ENCODE data around the gene RBBP4.
A peak's percentile ranks its signal among the peaks of the same experiment; 100 is the strongest.
"Not testable (repeated sequence)": the region's sequence is repeated elsewhere in the genome, so short reads cannot be mapped to it uniquely, and the experiment has no call there.

The RBBP4 gene

GRCh38 chr1:32626176-32626575 lies 24.8 kb upstream of the RBBP4 start:
- Histone ChIP-seq H3K27ac (ENCODE audit: insufficient read depth in 1 of 2, low read depth in 1 of 2, low read length in 2 of 2, poor library complexity in 1 of 2, severe bottlenecking in 2 of 2) (no peak overlapping the region), H3K4me3 (ENCODE audit: control insufficient read depth in 1 of 7, extremely low read depth in 1 of 7, insufficient read depth in 4 of 7, low read depth in 2 of 7, low read length in 6 of 7) (no peak overlapping the region), H3K9me3 (ENCODE audit: control extremely low read depth in 1 of 5, control insufficient read depth in 4 of 5, insufficient read depth in 2 of 5, low read depth in 1 of 5, low read length in 4 of 5) (no peaks in the 10 kb centered on the region), H3K4me1 (ENCODE audit: control extremely low read depth in 1 of 4, control insufficient read depth in 4 of 4, insufficient read depth in 4 of 4, low read length in 3 of 4) (peaks cover 3 to 20% (median 13%) of the 10 kb centered on the region in 4 experiments), H3K27me3 (replicated peaks in 2 of 5; ENCODE audit: control insufficient read depth in 4 of 5, insufficient read depth in 5 of 5, low read length in 4 of 5) (no peaks in the 10 kb centered on the region), H3K36me3 (ENCODE audit: control insufficient read depth in 4 of 4, insufficient read depth in 4 of 4, low read length in 3 of 4) (peaks cover 0 to 15% (median 3%) of the 10 kb centered on the region in 4 experiments)
- ChIA-PET CTCF (no interaction called here), POLR2A (no interaction called here)
- 100% methylated on average over 1 of the region's 1 CpG for WGBS (ENCODE audit: insufficient coverage)
- DNase-seq = no peak

GRCh38 chr1:32627596-32628162 lies 23.3 kb upstream of the RBBP4 start:
- WGBS (ENCODE audit: insufficient coverage) = 84% methylated on average over 8 of the region's 11 CpGs
- Histone ChIP-seq H3K27me3 (replicated peaks in 2 of 5; ENCODE audit: control insufficient read depth in 4 of 5, insufficient read depth in 5 of 5, low read length in 4 of 5) (no peaks in the 10 kb centered on the region), H3K4me3 (ENCODE audit: control insufficient read depth in 1 of 7, extremely low read depth in 1 of 7, insufficient read depth in 4 of 7, low read depth in 2 of 7, low read length in 6 of 7) (no peak overlapping the region), H3K4me1 (ENCODE audit: control extremely low read depth in 1 of 4, control insufficient read depth in 4 of 4, insufficient read depth in 4 of 4, low read length in 3 of 4) (peaks cover 3 to 18% (median 12%) of the 10 kb centered on the region in 4 experiments), H3K36me3 (ENCODE audit: control insufficient read depth in 4 of 4, insufficient read depth in 4 of 4, low read length in 3 of 4) (peaks cover 2 to 19% (median 5%) of the 10 kb centered on the region in 4 experiments), H3K9me3 (ENCODE audit: control extremely low read depth in 1 of 5, control insufficient read depth in 4 of 5, insufficient read depth in 2 of 5, low read depth in 1 of 5, low read length in 4 of 5) (no peaks in the 10 kb centered on the region), H3K27ac (ENCODE audit: insufficient read depth in 1 of 2, low read depth in 1 of 2, low read length in 2 of 2, poor library complexity in 1 of 2, severe bottlenecking in 2 of 2) (peak overlapping the region in 1 of 2 experiments; percentile 19)
- peak in 2 of 3 donors; percentile 34 to 49 for DNase-seq
- ChIA-PET POLR2A (no interaction called here), CTCF (no interaction called here)

- H3K4me3 ChIP-seq (ENCODE audit: control insufficient read depth in 1 of 7, extremely low read depth in 1 of 7, insufficient read depth in 4 of 7, low read depth in 2 of 7, low read length in 6 of 7); DNase-seq; H3K27ac ChIP-seq (ENCODE audit: insufficient read depth in 1 of 2, low read depth in 1 of 2, low read length in 2 of 2, poor library complexity in 1 of 2, severe bottlenecking in 2 of 2); H3K27me3 ChIP-seq (replicated peaks in 2 of 5; ENCODE audit: control insufficient read depth in 4 of 5, insufficient read depth in 5 of 5, low read length in 4 of 5); POLR2A ChIA-PET; H3K4me1 ChIP-seq (ENCODE audit: control extremely low read depth in 1 of 4, control insufficient read depth in 4 of 4, insufficient read depth in 4 of 4, low read length in 3 of 4); H3K9me3 ChIP-seq (ENCODE audit: control extremely low read depth in 1 of 5, control insufficient read depth in 4 of 5, insufficient read depth in 2 of 5, low read depth in 1 of 5, low read length in 4 of 5): not testable (repeated sequence)
- peaks cover 7 to 28% (median 14%) of the 10 kb centered on the region in 4 experiments for H3K36me3 ChIP-seq (ENCODE audit: control insufficient read depth in 4 of 4, insufficient read depth in 4 of 4, low read length in 3 of 4)
- 98% methylated on average over 4 of the region's 4 CpGs for WGBS (ENCODE audit: insufficient coverage)
- CTCF ChIA-PET = interaction anchor here (0.9 to 1.3 kb wide), 3 partner anchors 9 to 112 kb away, joined by 3 read pairs; no protein-coding TSS in a partner anchor
These were observed 20.8 kb upstream of the RBBP4 start for GRCh38 chr1:32630173-32630572.

GRCh38 chr1:32632829-32633228 lies 18.2 kb upstream of the RBBP4 start:
- Histone ChIP-seq H3K36me3 (ENCODE audit: control insufficient read depth in 4 of 4, insufficient read depth in 4 of 4, low read length in 3 of 4) (peaks cover 6 to 18% (median 13%) of the 10 kb centered on the region in 4 experiments), H3K27me3 (replicated peaks in 2 of 5; ENCODE audit: control insufficient read depth in 4 of 5, insufficient read depth in 5 of 5, low read length in 4 of 5) (no peaks in the 10 kb centered on the region), H3K9me3 (ENCODE audit: control extremely low read depth in 1 of 5, control insufficient read depth in 4 of 5, insufficient read depth in 2 of 5, low read depth in 1 of 5, low read length in 4 of 5) (no peaks in the 10 kb centered on the region), H3K4me1 (ENCODE audit: control extremely low read depth in 1 of 4, control insufficient read depth in 4 of 4, insufficient read depth in 4 of 4, low read length in 3 of 4) (no peaks in the 10 kb centered on the region), H3K27ac (ENCODE audit: insufficient read depth in 1 of 2, low read depth in 1 of 2, low read length in 2 of 2, poor library complexity in 1 of 2, severe bottlenecking in 2 of 2) (no peak overlapping the region), H3K4me3 (ENCODE audit: control insufficient read depth in 1 of 7, extremely low read depth in 1 of 7, insufficient read depth in 4 of 7, low read depth in 2 of 7, low read length in 6 of 7) (no peak overlapping the region)
- DNase-seq = no peak
- POLR2A ChIA-PET = interaction anchor here (0.6 kb wide), 1 partner anchor 11 kb away, joined by 4 read pairs; no protein-coding TSS in a partner anchor
- CTCF ChIA-PET = no interaction called here
- 100% methylated on average over 1 of the region's 2 CpGs for WGBS (ENCODE audit: insufficient coverage)

- no peak overlapping the region for H3K4me3 ChIP-seq (ENCODE audit: control insufficient read depth in 1 of 7, extremely low read depth in 1 of 7, insufficient read depth in 4 of 7, low read depth in 2 of 7, low read length in 6 of 7)
- CTCF ChIA-PET = interaction anchor here (0.7 to 1.0 kb wide), 2 partner anchors 10 to 15 kb away, joined by 3 read pairs; no protein-coding TSS in a partner anchor
- H3K36me3 ChIP-seq (ENCODE audit: control insufficient read depth in 4 of 4, insufficient read depth in 4 of 4, low read length in 3 of 4) = peaks cover 5 to 18% (median 13%) of the 10 kb centered on the region in 4 experiments
- no peaks in the 10 kb centered on the region for H3K4me1 ChIP-seq (ENCODE audit: control extremely low read depth in 1 of 4, control insufficient read depth in 4 of 4, insufficient read depth in 4 of 4, low read length in 3 of 4)
- POLR2A ChIA-PET = no interaction called here
- H3K27me3 ChIP-seq (replicated peaks in 2 of 5; ENCODE audit: control insufficient read depth in 4 of 5, insufficient read depth in 5 of 5, low read length in 4 of 5) = no peaks in the 10 kb centered on the region
- no peaks in the 10 kb centered on the region for H3K9me3 ChIP-seq (ENCODE audit: control extremely low read depth in 1 of 5, control insufficient read depth in 4 of 5, insufficient read depth in 2 of 5, low read depth in 1 of 5, low read length in 4 of 5)
- no peak overlapping the region for H3K27ac ChIP-seq (ENCODE audit: insufficient read depth in 1 of 2, low read depth in 1 of 2, low read length in 2 of 2, poor library complexity in 1 of 2, severe bottlenecking in 2 of 2)
- WGBS (ENCODE audit: insufficient coverage) = 100% methylated on average over 5 of the region's 8 CpGs
- no peak for DNase-seq
These were observed 15.3 kb upstream of the RBBP4 start for GRCh38 chr1:32635508-32636277.

- H3K9me3 ChIP-seq (ENCODE audit: control extremely low read depth in 1 of 5, control insufficient read depth in 4 of 5, insufficient read depth in 2 of 5, low read depth in 1 of 5, low read length in 4 of 5) = no peaks in the 10 kb centered on the region
- no peak overlapping the region for H3K4me3 ChIP-seq (ENCODE audit: control insufficient read depth in 1 of 7, extremely low read depth in 1 of 7, insufficient read depth in 4 of 7, low read depth in 2 of 7, low read length in 6 of 7)
- POLR2A ChIA-PET = interaction anchor here (0.6 kb wide), 3 partner anchors 27 to 360 kb away, joined by 3 to 6 read pairs (median 3); no protein-coding TSS in a partner anchor
- H3K27ac ChIP-seq (ENCODE audit: insufficient read depth in 1 of 2, low read depth in 1 of 2, low read length in 2 of 2, poor library complexity in 1 of 2, severe bottlenecking in 2 of 2) = no peak overlapping the region
- WGBS (ENCODE audit: insufficient coverage) = 97% methylated on average over 11 of the region's 16 CpGs
- DNase-seq = no peak
- H3K4me1 ChIP-seq (ENCODE audit: control extremely low read depth in 1 of 4, control insufficient read depth in 4 of 4, insufficient read depth in 4 of 4, low read length in 3 of 4) = no peaks in the 10 kb centered on the region
- H3K27me3 ChIP-seq (replicated peaks in 2 of 5; ENCODE audit: control insufficient read depth in 4 of 5, insufficient read depth in 5 of 5, low read length in 4 of 5) = no peaks in the 10 kb centered on the region
- CTCF ChIA-PET = interaction anchor here (0.8 to 1.2 kb wide), 3 partner anchors 17 to 117 kb away, joined by 3 to 6 read pairs (median 3); no protein-coding TSS in a partner anchor
- H3K36me3 ChIP-seq (ENCODE audit: control insufficient read depth in 4 of 4, insufficient read depth in 4 of 4, low read length in 3 of 4) = peaks cover 5 to 18% (median 13%) of the 10 kb centered on the region in 4 experiments
These were observed 13.9 kb upstream of the RBBP4 start for GRCh38 chr1:32636914-32637645.

Data from common myeloid progenitor, CD34-positive (primary cell).